Stimulated activated CD4-positive, alpha-beta T cell treated with anti-CD3 and anti-CD28 coated beads, Interleukin-15, amount 100 ng/mL, for 1 hour (primary cell): ENCODE results near the gene SLC28A2.

Experiments
- DNase-seq, 2 donors: peaks; one replicate each; pipeline ENCODE4 v3.0.0-alpha.2; 2020; ENCODE audit warnings: low read depth in 1 of 2, low spot score in 1 of 2

Gene SLC28A2

DNA sequence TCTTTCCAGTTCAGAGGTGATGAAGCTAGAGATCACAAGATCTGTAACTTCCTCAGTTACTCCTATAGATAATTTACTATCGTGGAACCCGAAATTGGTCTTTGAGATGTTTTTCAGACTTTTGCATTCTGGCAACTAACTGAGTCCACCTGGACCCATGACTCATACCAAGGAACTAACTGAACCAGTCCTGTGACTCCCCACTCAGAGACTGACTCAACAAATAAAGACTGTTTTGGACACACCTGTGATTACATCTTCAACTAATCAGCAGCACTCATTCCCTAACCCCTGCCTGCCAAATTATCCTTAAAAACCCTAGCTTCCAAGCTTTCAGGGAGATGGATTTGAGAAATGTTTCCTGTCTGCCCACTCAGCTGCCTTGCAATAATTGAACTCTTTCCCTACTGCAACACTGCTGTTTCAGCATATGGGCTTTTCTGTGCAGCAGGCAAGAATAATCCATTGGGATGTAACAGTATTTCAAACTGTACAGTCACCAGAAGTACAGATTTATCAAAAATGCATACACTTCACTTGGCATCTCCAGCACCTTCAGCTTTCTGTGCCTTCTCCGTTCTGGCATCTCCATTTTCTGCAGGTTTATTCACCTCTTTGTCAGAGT lies 68.7 kb downstream of the SLC28A2 start:
- no peak for DNase-seq

- no peak for DNase-seq
These were observed 74.2 kb downstream of the SLC28A2 start for GRCh38 chr15:45326280-45326679.

GRCh38 chr15:45326741-45327140 lies 74.7 kb downstream of the SLC28A2 start:
- no peak for DNase-seq
